ENCODE data around the gene EEF1AKMT4.

EEF1AKMT4 gene

GRCh38 chr3:184258926-184259325 is 9.5 kb downstream of the EEF1AKMT4 start:
- DNase-seq (ENCODE audit: low spot score): no peak
- no peak for TF ChIP-seq CTCF (IDR thresholded peaks at IDR 0.05; ENCODE audit: borderline replicate concordance, control extremely low read depth, extremely low read depth, insufficient read depth, missing control alignments)
- in situ Hi-C loops (cut with MboI; ENCODE audit: low sequenced_read_pairs, unreplicated experiment): no loop called here

DNA sequence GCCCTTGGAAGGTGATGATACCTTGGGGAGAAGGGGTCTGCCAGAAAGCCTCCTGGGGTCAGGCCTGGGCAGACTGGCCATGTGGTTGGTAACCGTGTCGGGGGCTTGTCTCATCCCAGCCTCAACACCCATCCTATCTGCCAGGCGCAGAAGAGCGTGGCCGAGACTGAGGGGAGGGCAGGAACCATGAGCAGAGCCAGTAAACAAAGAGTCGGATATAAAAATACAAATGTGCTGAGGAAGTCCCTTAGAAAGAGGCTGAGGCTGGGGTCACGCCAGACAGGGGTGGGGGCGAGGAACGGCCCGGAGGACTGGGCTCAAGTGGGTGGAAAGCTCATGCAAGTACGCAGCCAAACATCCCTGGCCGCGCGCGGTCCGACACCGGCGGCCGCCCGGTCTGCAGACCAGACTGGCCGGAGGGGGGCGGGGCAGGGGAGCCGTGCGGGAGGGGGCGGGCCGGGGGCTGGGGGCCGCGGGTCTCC is 10.0 kb downstream of the EEF1AKMT4 start:
- in situ Hi-C loops (cut with MboI; ENCODE audit: low sequenced_read_pairs, unreplicated experiment): no loop called here
- no peak for DNase-seq (ENCODE audit: low spot score)
- TF ChIP-seq CTCF (IDR thresholded peaks at IDR 0.05; ENCODE audit: borderline replicate concordance, control extremely low read depth, extremely low read depth, insufficient read depth, missing control alignments): no peak

DNA sequence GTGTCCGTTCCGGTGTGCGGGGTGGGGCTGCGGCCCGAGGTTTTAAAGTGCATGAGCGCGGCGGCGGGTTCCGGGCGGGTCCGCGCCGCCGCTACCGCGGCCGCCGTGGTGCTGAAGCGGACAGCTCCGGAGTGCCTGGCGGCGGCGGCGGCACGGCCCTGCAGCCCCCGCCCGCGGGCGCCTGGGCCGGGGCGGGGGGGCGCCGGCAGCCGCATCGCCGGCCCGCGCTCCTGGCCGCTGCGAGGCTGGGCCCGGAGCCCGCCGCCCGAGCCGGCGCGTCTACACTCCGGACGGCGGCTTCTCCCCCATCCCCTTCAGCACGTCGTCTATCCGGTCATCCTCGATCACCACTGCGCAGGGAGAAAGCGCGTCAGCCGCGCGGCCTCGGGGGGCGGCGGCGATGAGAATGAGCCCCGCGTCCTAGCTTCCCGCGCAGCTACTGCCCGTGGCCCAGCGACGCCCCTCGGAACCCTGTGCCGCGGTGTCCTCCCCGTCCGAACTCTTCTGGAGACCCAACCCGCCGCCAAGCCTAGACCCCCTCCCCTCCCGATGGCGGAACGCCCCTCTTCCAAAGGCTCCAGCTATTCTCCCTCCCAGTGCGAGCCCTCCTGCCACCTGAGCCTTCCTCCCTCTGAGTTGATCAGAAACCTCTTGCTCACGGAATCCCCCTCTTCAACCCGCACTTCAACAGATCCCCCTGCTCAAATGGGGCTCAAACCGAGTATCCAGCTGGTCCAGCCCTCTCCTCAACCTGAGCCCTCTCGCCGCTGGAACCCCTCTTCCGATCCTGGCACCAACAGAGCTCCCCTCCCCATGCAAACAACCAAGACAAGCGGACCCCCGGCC is 10.6 kb downstream of the EEF1AKMT4 start:
- peak; percentile 82 for DNase-seq (ENCODE audit: low spot score)

GRCh38 chr3:184260724-184261269 is 11.3 kb downstream of the EEF1AKMT4 start:
- no peak for DNase-seq (ENCODE audit: low spot score)
- TF ChIP-seq CTCF (IDR thresholded peaks at IDR 0.05; ENCODE audit: borderline replicate concordance, control extremely low read depth, extremely low read depth, insufficient read depth, missing control alignments): no peak
- in situ Hi-C loops (cut with MboI; ENCODE audit: low sequenced_read_pairs, unreplicated experiment): no loop called here

More for the DNA sequence above, 10.6 kb downstream of the EEF1AKMT4 start:
- in situ Hi-C loops (cut with MboI; ENCODE audit: low sequenced_read_pairs, unreplicated experiment): no loop called here
- TF ChIP-seq CTCF (IDR thresholded peaks at IDR 0.05; ENCODE audit: borderline replicate concordance, control extremely low read depth, extremely low read depth, insufficient read depth, missing control alignments): no peak

DNA sequence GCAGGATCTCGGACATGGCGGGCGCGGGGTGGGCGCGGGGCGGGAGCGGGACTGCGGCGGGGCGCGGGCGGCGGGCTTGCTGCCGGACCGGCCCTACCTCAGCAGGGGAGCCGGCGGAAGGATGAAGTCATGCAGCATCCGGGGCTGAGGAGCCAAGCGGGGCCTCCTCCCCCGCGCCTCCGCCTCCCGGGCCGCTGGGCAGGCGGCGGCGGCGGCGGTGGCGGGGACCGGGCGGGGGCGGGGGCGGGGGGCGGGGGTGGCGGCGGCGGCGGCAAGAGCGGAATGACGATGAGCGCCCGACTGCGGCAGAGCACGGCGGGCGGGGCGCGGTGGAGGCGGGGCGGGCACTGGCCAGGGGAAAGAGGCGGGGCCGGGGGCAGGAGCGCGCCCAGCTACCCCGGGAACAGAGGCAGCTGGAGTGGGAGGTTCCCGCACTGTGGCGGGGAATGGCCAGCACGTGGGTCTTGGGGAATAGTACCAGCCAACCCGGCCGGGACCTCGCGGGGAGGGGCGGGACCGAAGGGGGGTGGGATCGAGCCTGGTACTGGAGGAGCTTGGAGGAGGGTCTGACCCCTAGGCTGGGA is 11.9 kb downstream of the EEF1AKMT4 start, which contains the start of gene CAMK2N2:
Gene CAMK2N2 (minus strand): TSS at position 284 of the 584 bp plus-strand sequence. CDS start 268 bp downstream, at position 16.
- in situ Hi-C loops (cut with MboI; ENCODE audit: low sequenced_read_pairs, unreplicated experiment): no loop called here
- TF ChIP-seq CTCF (IDR thresholded peaks at IDR 0.05; ENCODE audit: borderline replicate concordance, control extremely low read depth, extremely low read depth, insufficient read depth, missing control alignments): no peak
- DNase-seq (ENCODE audit: low spot score): peak; percentile 86

DNA sequence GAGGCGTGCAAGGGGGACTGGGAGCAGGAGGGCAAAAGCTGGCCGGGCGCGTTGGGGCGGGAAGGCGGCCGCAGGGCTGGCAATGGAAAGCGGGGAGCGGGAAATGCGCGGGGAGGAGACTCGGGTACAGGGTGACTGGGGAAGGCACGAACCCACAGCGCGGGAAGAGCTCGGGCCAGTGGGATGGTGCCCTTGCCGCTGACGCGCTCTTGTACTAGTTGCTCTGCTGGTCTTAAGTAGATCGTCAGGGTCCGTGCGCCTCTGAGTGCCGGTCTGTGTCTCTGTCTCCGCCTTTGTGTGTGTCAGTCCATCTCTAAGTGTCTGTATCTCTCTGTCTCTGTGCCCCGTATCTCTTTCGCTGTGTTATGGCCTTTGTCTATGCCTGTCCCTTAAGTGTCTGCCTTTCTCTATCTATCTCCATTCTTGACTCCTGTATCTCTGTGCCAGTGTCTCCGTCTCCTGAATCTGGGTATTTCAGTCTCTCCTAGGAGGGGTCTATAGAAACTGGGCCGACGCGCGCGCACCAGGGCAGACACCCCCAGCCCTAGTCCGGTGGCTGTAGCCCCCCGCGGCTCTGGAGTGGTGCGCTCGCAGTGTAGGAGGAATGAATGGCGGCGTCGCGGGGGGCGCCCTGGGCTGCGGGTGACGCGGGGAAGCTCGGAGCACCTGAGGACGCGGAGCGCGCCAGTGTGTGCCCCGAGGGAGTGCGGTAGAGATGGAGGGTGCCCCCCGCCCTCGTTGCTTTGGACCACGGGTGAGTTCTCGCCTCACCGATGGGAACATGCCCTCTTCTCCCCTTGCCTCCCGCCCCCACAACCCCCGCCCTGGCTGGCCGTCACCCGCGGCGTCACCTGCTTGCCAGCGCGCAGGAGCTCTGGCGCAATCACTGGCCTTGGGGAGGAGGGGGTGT is 12.6 kb downstream of the EEF1AKMT4 start:
- in situ Hi-C loops (cut with MboI; ENCODE audit: low sequenced_read_pairs, unreplicated experiment): no loop called here
- peak; percentile 58 for DNase-seq (ENCODE audit: low spot score)
- no peak for TF ChIP-seq CTCF (IDR thresholded peaks at IDR 0.05; ENCODE audit: borderline replicate concordance, control extremely low read depth, extremely low read depth, insufficient read depth, missing control alignments)

Measured in GM13976 (cell line).